Measurements from ENCODE around the gene THAP8. TPM values are rescaled to one million over a fixed set of nuclear protein-coding genes. Genes with fewer than 3 reads are reported as not detected.

Gene THAP8
- polyA plus RNA-seq, 2 of the 4 experiments (the other 2 are of a cell fraction): 3.1 to 7.5 TPM

GRCh38 chr19:35988824-35989223, 65.3 kb downstream of the THAP8 start:
- Histone ChIP-seq H3K4me3 (no peak overlapping the region), H3K4me1 (no peaks in the 10 kb centered on the region), H3K27ac (no peak overlapping the region), H3K9me3 (peaks cover 9% of the 10 kb centered on the region; the same call in 2 of the 3 replicates), H3K4me2 (no peak overlapping the region)
- TF ChIP-seq ZSCAN20 (CRISPR knock-in tag; IDR thresholded peaks at IDR 0.05): no peak
- TF ChIP-seq CHD4 (IDR thresholded peaks at IDR 0.05; ENCODE audit: borderline replicate concordance): 0 out of 2 replicates have a peak, but pooled peaks have one; percentile 24
- FAIRE-seq (no peak), DNase-seq (ENCODE audit: low read depth in 1 of 2, low spot score in 1 of 2) (no peak), ATAC-seq (no peak)
- POLR2A ChIA-PET: interaction anchor here (0.6 kb wide), 1 partner anchor 70 kb away, joined by 3 read pairs; no protein-coding TSS in a partner anchor
- CTCF ChIA-PET: interaction anchor here (0.6 to 1.2 kb wide), 4 partner anchors 27 to 335 kb away, joined by 3 to 4 read pairs (median 3); partner anchors contain the start of gene THAP8
- WGBS (ENCODE audit: missing lambda C conversion rate): 46% methylated on average over 3 of the region's 3 CpGs

GRCh38 chr19:35987571-35987896, 66.6 kb downstream of the THAP8 start:
- Histone ChIP-seq H3K4me2 (peak overlapping the region; percentile 89), H3K27ac (peak overlapping the region in 1 of 2 experiments; percentile 70; a peak in 3 of 6 replicates), H3K4me3 (peak overlapping the region; percentile 45), H3K4me1 (no peaks in the 10 kb centered on the region), H3K9me3 (peaks cover 9% of the 10 kb centered on the region; the same call in 2 of the 3 replicates)
- ChIA-PET CTCF (interaction anchor here (0.7 to 2.0 kb wide), 9 partner anchors 8 to 186 kb away, joined by 3 to 6 read pairs (median 4); partner anchors contain the start of gene SDHAF1), POLR2A (no interaction called here)
- no peak for ATAC-seq
- 17% methylated on average over 8 of the region's 8 CpGs for WGBS (ENCODE audit: missing lambda C conversion rate)
- no peak for DNase-seq (ENCODE audit: low read depth in 1 of 2, low spot score in 1 of 2)
- TF ChIP-seq RAD21 (conservative IDR thresholded peaks at IDR 0.05 in 1 of 2, IDR thresholded peaks at IDR 0.05 in 1 of 2): peak in 1 of 2 experiments; percentile 16; a peak in 3 of 5 replicates
- TF ChIP-seq, protein P1, sequence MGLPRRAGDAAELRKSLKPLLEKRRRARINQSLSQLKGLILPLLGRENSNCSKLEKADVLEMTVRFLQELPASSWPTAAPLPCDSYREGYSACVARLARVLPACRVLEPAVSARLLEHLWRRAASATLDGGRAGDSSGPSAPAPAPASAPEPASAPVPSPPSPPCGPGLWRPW (IDR thresholded peaks at IDR 0.05): no peak
- no peak for FAIRE-seq

DNA sequence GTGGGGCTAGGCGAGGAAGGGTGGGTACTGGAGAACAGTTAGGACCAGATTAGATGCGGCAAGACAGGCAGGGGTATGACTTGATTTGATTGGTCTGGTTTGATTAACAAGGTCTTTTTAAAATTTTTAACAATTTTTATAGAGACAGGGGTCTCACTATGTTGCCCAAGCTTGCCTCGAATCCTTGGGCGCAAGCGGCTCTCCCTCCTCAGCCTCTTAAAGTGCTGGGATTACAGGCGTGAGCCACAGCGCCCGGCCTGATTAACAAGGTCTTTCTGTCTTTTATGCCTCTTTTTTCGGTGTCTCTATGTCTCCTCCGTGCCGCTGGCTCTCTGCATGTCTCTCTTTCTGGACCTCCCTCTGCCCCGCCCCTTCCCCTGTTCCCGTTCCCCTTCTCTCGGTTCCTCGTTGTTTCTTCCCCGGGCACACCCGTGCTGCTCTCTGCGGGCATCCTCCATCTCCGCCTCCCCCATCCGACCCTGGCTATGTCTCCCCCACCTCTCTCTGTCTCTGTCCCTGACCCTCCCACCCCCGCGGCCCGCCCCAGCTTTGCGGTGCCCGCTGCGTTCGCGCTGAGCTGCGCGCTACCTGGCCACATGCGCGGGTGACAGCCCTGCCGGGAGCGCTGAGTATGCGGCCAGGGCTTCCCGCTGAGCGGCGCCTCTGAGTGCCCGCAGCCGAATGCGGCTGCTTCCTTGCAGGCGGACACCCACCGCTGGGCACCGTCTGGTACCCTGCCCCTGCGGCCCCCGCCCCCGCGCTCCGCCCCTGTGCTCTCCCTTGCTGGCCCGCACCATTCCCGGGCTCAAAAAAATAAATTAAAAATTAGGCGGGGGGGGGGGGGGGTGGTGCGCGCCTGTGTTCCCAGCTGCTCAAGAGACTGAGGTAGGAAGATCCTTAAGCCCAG, 67.2 kb downstream of the THAP8 start:
- H3K27ac ChIP-seq: peak overlapping the region; percentile 14 to 70; a peak in 4 of 6 replicates
- peaks cover 9% of the 10 kb centered on the region; the same call in 2 of the 3 replicates for H3K9me3 ChIP-seq
- H3K4me1 ChIP-seq: no peaks in the 10 kb centered on the region
- peak; percentile 59 to 81 for DNase-seq (ENCODE audit: low read depth in 1 of 2, low spot score in 1 of 2)
- TF ChIP-seq CHD2 (IDR thresholded peaks at IDR 0.05; ENCODE audit: low read length, partially characterized antibody) (no peak), FOXS1 (CRISPR knock-in tag; IDR thresholded peaks at IDR 0.05) (no peak), HMGXB4 (CRISPR knock-in tag; IDR thresholded peaks at IDR 0.05; ENCODE audit: borderline replicate concordance) (no peak), JUN (IDR thresholded peaks at IDR 0.05) (no peak), RAD21 (conservative IDR thresholded peaks at IDR 0.05 in 1 of 2, IDR thresholded peaks at IDR 0.05 in 1 of 2) (peak in 1 of 2 experiments; percentile 22; a peak in 1 of 5 replicates), EHMT2 (IDR thresholded peaks at IDR 0.05; ENCODE audit: low read depth) (no peak), TP53 (CRISPR knock-in tag; IDR thresholded peaks at IDR 0.05) (no peak), RARB (CRISPR knock-in tag; IDR thresholded peaks at IDR 0.05) (no peak), HOXB13 (CRISPR knock-in tag; IDR thresholded peaks at IDR 0.05; ENCODE audit: low read depth) (no peak)
- TF ChIP-seq, protein P2, sequence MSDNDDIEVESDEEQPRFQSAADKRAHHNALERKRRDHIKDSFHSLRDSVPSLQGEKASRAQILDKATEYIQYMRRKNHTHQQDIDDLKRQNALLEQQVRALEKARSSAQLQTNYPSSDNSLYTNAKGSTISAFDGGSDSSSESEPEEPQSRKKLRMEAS (IDR thresholded peaks at IDR 0.05): peak; percentile 76; the same call in 1 of the 2 replicates
- TF ChIP-seq, protein P3, sequence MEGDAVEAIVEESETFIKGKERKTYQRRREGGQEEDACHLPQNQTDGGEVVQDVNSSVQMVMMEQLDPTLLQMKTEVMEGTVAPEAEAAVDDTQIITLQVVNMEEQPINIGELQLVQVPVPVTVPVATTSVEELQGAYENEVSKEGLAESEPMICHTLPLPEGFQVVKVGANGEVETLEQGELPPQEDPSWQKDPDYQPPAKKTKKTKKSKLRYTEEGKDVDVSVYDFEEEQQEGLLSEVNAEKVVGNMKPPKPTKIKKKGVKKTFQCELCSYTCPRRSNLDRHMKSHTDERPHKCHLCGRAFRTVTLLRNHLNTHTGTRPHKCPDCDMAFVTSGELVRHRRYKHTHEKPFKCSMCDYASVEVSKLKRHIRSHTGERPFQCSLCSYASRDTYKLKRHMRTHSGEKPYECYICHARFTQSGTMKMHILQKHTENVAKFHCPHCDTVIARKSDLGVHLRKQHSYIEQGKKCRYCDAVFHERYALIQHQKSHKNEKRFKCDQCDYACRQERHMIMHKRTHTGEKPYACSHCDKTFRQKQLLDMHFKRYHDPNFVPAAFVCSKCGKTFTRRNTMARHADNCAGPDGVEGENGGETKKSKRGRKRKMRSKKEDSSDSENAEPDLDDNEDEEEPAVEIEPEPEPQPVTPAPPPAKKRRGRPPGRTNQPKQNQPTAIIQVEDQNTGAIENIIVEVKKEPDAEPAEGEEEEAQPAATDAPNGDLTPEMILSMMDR (IDR thresholded peaks at IDR 0.05): peak; percentile 18; the same call in 1 of the 3 replicates
- peak overlapping the region; percentile 45 for H3K4me3 ChIP-seq
- ChIA-PET POLR2A (no interaction called here), CTCF (interaction anchor here (1.0 to 2.0 kb wide), 7 partner anchors 9 to 186 kb away, joined by 3 to 6 read pairs (median 4); partner anchors contain the start of gene SDHAF1)
- peak overlapping the region; percentile 89 for H3K4me2 ChIP-seq
- 14% methylated on average over 44 of the region's 54 CpGs for WGBS (ENCODE audit: missing lambda C conversion rate)
- no peak for FAIRE-seq
- peak; percentile 73 to 89 for ATAC-seq

Measured in A549 (cell line).